ENCODE results near the gene TCAP.

- no peak for TF ChIP-seq EZH2 (IDR thresholded peaks at IDR 0.05; ENCODE audit: borderline replicate concordance, low read length)
- TF ChIP-seq, protein P1, sequence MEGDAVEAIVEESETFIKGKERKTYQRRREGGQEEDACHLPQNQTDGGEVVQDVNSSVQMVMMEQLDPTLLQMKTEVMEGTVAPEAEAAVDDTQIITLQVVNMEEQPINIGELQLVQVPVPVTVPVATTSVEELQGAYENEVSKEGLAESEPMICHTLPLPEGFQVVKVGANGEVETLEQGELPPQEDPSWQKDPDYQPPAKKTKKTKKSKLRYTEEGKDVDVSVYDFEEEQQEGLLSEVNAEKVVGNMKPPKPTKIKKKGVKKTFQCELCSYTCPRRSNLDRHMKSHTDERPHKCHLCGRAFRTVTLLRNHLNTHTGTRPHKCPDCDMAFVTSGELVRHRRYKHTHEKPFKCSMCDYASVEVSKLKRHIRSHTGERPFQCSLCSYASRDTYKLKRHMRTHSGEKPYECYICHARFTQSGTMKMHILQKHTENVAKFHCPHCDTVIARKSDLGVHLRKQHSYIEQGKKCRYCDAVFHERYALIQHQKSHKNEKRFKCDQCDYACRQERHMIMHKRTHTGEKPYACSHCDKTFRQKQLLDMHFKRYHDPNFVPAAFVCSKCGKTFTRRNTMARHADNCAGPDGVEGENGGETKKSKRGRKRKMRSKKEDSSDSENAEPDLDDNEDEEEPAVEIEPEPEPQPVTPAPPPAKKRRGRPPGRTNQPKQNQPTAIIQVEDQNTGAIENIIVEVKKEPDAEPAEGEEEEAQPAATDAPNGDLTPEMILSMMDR (IDR thresholded peaks at IDR 0.05; ENCODE audit: low read length), result no peak
These were observed 49.1 kb downstream of the TCAP start for GRCh38 chr17:39714234-39714633.

All from OCI-LY1 (cell line).